Neural progenitor cell (in vitro differentiated cells): ENCODE results near the gene BEAN1. TPM values are rescaled to one million over a fixed set of nuclear protein-coding genes. Genes with fewer than 3 reads are reported as not detected.
"Not testable (repeated sequence)": the region's sequence is repeated elsewhere in the genome, so short reads cannot be mapped to it uniquely, and the experiment has no call there.

Experiments used
- DNase-seq: peaks from one replicate; pipeline ENCODE4 v3.0.0-alpha.2; 2016; ENCODE audit warnings: low spot score
- H2AFZ ChIP-seq: fragments of 200-600 bp; sonication (generic); replicated peaks from 2 replicates; pipeline ENCODE4 v1.6.1; 2016; ENCODE audit warnings: antibody characterized with exemption
- H3F3A ChIP-seq: fragments of 200-600 bp; sonication (generic); 2 replicates; pipeline ENCODE4 v1.6.1; 2016; ENCODE audit warnings: antibody characterized with exemption, low read depth
- H3K27ac ChIP-seq: fragments of 200-600 bp; sonication (generic); 2 replicates; pipeline ENCODE4 v1.5.1; 2016; ENCODE audit warnings: mild to moderate bottlenecking
- H3K27me3 ChIP-seq: fragments of 200-600 bp; sonication (generic); 2 replicates; pipeline ENCODE4 v1.6.1; 2016; ENCODE audit warnings: mild to moderate bottlenecking, moderate library complexity
- H3K36me3 ChIP-seq: fragments of 200-600 bp; sonication (generic); 2 replicates; pipeline ENCODE4 v1.5.1; 2016
- H3K4me1 ChIP-seq: fragments of 200-600 bp; sonication (generic); 2 replicates; pipeline ENCODE4 v1.6.1; 2016; ENCODE audit warnings: mixed run types
- H3K4me2 ChIP-seq: fragments of 200-600 bp; sonication (generic); 2 replicates; pipeline ENCODE4 v1.6.1; 2016
- H3K4me3 ChIP-seq: fragments of 200-600 bp; sonication (generic); 2 replicates; pipeline ENCODE4 v1.5.1; 2016
- H3K79me2 ChIP-seq: fragments of 200-600 bp; sonication (generic); 2 replicates; pipeline ENCODE4 v1.6.1; 2016; ENCODE audit warnings: low read depth
- H3K9ac ChIP-seq: fragments of 200-600 bp; sonication (generic); 2 replicates; pipeline ENCODE4 v1.6.1; 2016
- H3K9me3 ChIP-seq: fragments of 200-600 bp; sonication (generic); 2 replicates; pipeline ENCODE4 v1.5.1; 2016; ENCODE audit warnings: low read depth
- H4K20me1 ChIP-seq: fragments of 200-600 bp; sonication (generic); 2 replicates; pipeline ENCODE4 v1.6.1; 2016; ENCODE audit warnings: low read depth
- H3K27ac Mint-ChIP-seq: 3 replicates; pipeline ENCODE4 v1.8.0; 2021; ENCODE audit warnings: mixed read lengths
- H3K27me3 Mint-ChIP-seq: 2 replicates; pipeline ENCODE4 v1.8.0; 2022; ENCODE audit warnings: low read depth, mild to moderate bottlenecking, inconsistent platforms, moderate library complexity, mixed read lengths; ENCODE audit not compliant: insufficient read depth
- H3K36me3 Mint-ChIP-seq: 3 replicates; pipeline ENCODE4 v1.8.0; 2021; ENCODE audit warnings: mixed read lengths
- H3K4me1 Mint-ChIP-seq: 3 replicates; pipeline ENCODE4 v1.8.0; 2021; ENCODE audit warnings: mixed read lengths
- H3K4me3 Mint-ChIP-seq: 3 replicates; pipeline ENCODE4 v1.8.0; 2021; ENCODE audit warnings: mild to moderate bottlenecking, moderate library complexity, mixed read lengths
- H3K9me3 Mint-ChIP-seq: 3 replicates; pipeline ENCODE4 v1.8.0; 2020; ENCODE audit warnings: mixed read lengths
- CTCF ChIP-seq: fragments of 200-600 bp; sonication (generic); IDR thresholded peaks from 2 replicates; pipeline ENCODE4 v1.5.1; 2017; ENCODE audit warnings: antibody characterized with exemption, mild to moderate bottlenecking
- EZH2 ChIP-seq: fragments of 200-600 bp; sonication (generic); IDR thresholded peaks from 2 replicates; pipeline ENCODE4 v1.6.1; 2017; ENCODE audit warnings: antibody characterized with exemption, mild to moderate bottlenecking, moderate library complexity
- EZH2phosphoT487 ChIP-seq: fragments of 200-600 bp; sonication (generic); IDR thresholded peaks from 2 replicates; pipeline ENCODE4 v1.6.1; 2017; ENCODE audit warnings: antibody characterized with exemption
- total RNA-seq: library from RNA; depleted of rRNA; stranded (reverse); fragments of >200 nt; gene quantifications from 2 replicates; pipeline ENCODE4 v1.2.3, GENCODE V29; 2015; ENCODE audit warnings: low replicate concordance

Gene BEAN1
- total RNA-seq, 1 donor from 2014 or later = 0.32 TPM

- Mint-ChIP-seq H3K36me3 (no peaks in the 10 kb centered on the region), H3K9me3 (no peaks in the 10 kb centered on the region), H3K27me3 (peaks cover 5% of the 10 kb centered on the region), H3K4me3 (no peak overlapping the region), H3K27ac (no peak overlapping the region), H3K4me1 (no peaks in the 10 kb centered on the region)
- H3K27ac ChIP-seq = no peak overlapping the region
- no peaks in the 10 kb centered on the region for H3K4me1 ChIP-seq
- H3K79me2 ChIP-seq = no peaks in the 10 kb centered on the region
- H4K20me1 ChIP-seq = no peaks in the 10 kb centered on the region
- DNase-seq = no peak
- H3K27me3 ChIP-seq = no peaks in the 10 kb centered on the region
- no peak for TF ChIP-seq EZH2
- no peak for TF ChIP-seq EZH2phosphoT487
- no peak overlapping the region for H2AFZ ChIP-seq
- no peak overlapping the region for H3K9ac ChIP-seq
- H3F3A ChIP-seq = no peaks in the 10 kb centered on the region
- H3K4me3 ChIP-seq = no peak overlapping the region
- no peaks in the 10 kb centered on the region for H3K36me3 ChIP-seq
- no peak overlapping the region for H3K4me2 ChIP-seq
- no peaks in the 10 kb centered on the region for H3K9me3 ChIP-seq
Measured at GRCh38 chr16:66451548-66451947, 24.5 kb downstream of the BEAN1 start.

GRCh38 chr16:66453230-66453629 is 26.1 kb downstream of the BEAN1 start:
- H3K4me1 Mint-ChIP-seq, H3F3A ChIP-seq, H2AFZ ChIP-seq, H3K27ac Mint-ChIP-seq, H4K20me1 ChIP-seq, H3K4me3 ChIP-seq, H3K4me3 Mint-ChIP-seq, DNase-seq, H3K36me3 ChIP-seq, H3K9ac ChIP-seq, H3K9me3 Mint-ChIP-seq, H3K27me3 Mint-ChIP-seq, H3K4me1 ChIP-seq, H3K79me2 ChIP-seq, H3K27me3 ChIP-seq, H3K36me3 Mint-ChIP-seq, H3K9me3 ChIP-seq, H3K27ac ChIP-seq, H3K4me2 ChIP-seq: not testable (repeated sequence)

- no peak overlapping the region for H3K27ac Mint-ChIP-seq
- H3K4me1 Mint-ChIP-seq = no peaks in the 10 kb centered on the region
- H3K36me3 Mint-ChIP-seq = no peaks in the 10 kb centered on the region
Measured at GRCh38 chr16:66454751-66455150, 27.7 kb downstream of the BEAN1 start.

GRCh38 chr16:66455970-66456369 is 28.9 kb downstream of the BEAN1 start:
- Histone ChIP-seq H3K4me2 (no peak overlapping the region), H3K4me1 (peaks cover 18% of the 10 kb centered on the region), H3K27me3 (no peaks in the 10 kb centered on the region), H3F3A (no peaks in the 10 kb centered on the region), H3K9me3 (no peaks in the 10 kb centered on the region), H3K36me3 (no peaks in the 10 kb centered on the region), H3K79me2 (no peaks in the 10 kb centered on the region), H3K4me3 (no peak overlapping the region), H3K27ac (no peak overlapping the region), H2AFZ (no peak overlapping the region), H4K20me1 (no peaks in the 10 kb centered on the region), H3K9ac (no peak overlapping the region)
- TF ChIP-seq CTCF (no peak), EZH2phosphoT487 (no peak), EZH2 (no peak)
- Mint-ChIP-seq H3K27me3 (peaks cover 6% of the 10 kb centered on the region), H3K4me1 (no peaks in the 10 kb centered on the region), H3K9me3 (no peaks in the 10 kb centered on the region), H3K36me3 (no peaks in the 10 kb centered on the region), H3K27ac (no peak overlapping the region), H3K4me3 (no peak overlapping the region)
- no peak for DNase-seq

More at GRCh38 chr16:66454751-66455150, 27.7 kb downstream of the BEAN1 start:
- Histone ChIP-seq H4K20me1 (no peaks in the 10 kb centered on the region), H2AFZ (no peak overlapping the region), H3K27ac (no peak overlapping the region), H3K27me3 (no peaks in the 10 kb centered on the region), H3K36me3 (no peaks in the 10 kb centered on the region), H3F3A (no peaks in the 10 kb centered on the region), H3K9ac (no peak overlapping the region), H3K4me2 (no peak overlapping the region), H3K79me2 (no peaks in the 10 kb centered on the region), H3K4me1 (peaks cover 13% of the 10 kb centered on the region), H3K4me3 (no peak overlapping the region), H3K9me3 (no peaks in the 10 kb centered on the region)
- Mint-ChIP-seq H3K9me3 (no peaks in the 10 kb centered on the region), H3K27me3 (peaks cover 7% of the 10 kb centered on the region), H3K4me3 (no peak overlapping the region)
- no peak for DNase-seq
- no peak for TF ChIP-seq EZH2phosphoT487

- H3K4me3 Mint-ChIP-seq = no peak overlapping the region
- H3K27me3 ChIP-seq = no peaks in the 10 kb centered on the region
- H3F3A ChIP-seq = no peaks in the 10 kb centered on the region
- no peaks in the 10 kb centered on the region for H3K79me2 ChIP-seq
- H2AFZ ChIP-seq = peak overlapping the region; percentile 80
- H4K20me1 ChIP-seq = no peaks in the 10 kb centered on the region
- no peak overlapping the region for H3K4me2 ChIP-seq
- no peak overlapping the region for H3K9ac ChIP-seq
- peaks cover 18% of the 10 kb centered on the region for H3K4me1 ChIP-seq
- H3K9me3 Mint-ChIP-seq = no peaks in the 10 kb centered on the region
- no peaks in the 10 kb centered on the region for H3K9me3 ChIP-seq
- no peak overlapping the region for H3K27ac ChIP-seq
- H3K27ac Mint-ChIP-seq = no peak overlapping the region
- DNase-seq = peak; percentile 37
- no peaks in the 10 kb centered on the region for H3K4me1 Mint-ChIP-seq
- H3K4me3 ChIP-seq = no peak overlapping the region
- peaks cover 8% of the 10 kb centered on the region for H3K27me3 Mint-ChIP-seq
- no peaks in the 10 kb centered on the region for H3K36me3 Mint-ChIP-seq
- TF ChIP-seq CTCF = no peak
- no peak for TF ChIP-seq EZH2
- no peak for TF ChIP-seq EZH2phosphoT487
- no peaks in the 10 kb centered on the region for H3K36me3 ChIP-seq
Measured at GRCh38 chr16:66457888-66458287, 30.8 kb downstream of the BEAN1 start.
